ENCODE data around the gene CD46. TPM values are rescaled to one million over a fixed set of nuclear protein-coding genes. Genes with fewer than 3 reads are reported as not detected.

The CD46 gene
- total and polyA plus RNA-seq, 8 donors, result 208 to 342 (median 264) TPM

DNA sequence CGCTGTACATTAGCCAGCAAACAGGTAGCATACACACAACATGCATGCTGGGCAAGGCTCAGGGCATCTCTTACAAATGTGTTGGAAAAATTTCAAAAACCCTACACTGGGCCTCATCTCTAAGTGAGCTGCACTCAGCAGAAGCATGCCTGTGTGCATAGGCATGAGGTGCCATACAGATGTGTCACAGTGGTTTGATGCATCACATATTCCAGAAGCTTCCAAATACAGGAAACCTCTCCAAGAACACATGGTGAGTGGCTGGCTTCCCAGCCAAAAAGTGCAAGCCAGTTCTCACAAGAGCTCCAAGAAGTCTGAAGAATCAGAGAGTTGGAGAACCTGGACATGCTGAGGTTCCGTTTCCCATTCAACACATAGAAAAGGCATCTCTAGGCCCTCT is 58.3 kb downstream of the CD46 start:
- Histone ChIP-seq H3K36me3 (peaks cover 0 to 89% of the 10 kb centered on the region in 2 donors), H3K4me3 (no peak overlapping the region), H3K4me1 (peaks cover 31 to 100% of the 10 kb centered on the region in 2 donors), H3K27me3 (no peaks in the 10 kb centered on the region), H3K27ac (peak overlapping the region in 1 of 2 donors; percentile 87), H3K9me3 (no peaks in the 10 kb centered on the region)
- TF ChIP-seq CTCF (IDR thresholded peaks at IDR 0.05), result no peak
- DNase-seq, result no peak
- intact Hi-C loops (cut with DNase I), result no loop called here
- ATAC-seq, result no peak

GRCh38 chr1:207810606-207811295 is 58.9 kb downstream of the CD46 start:
- Histone ChIP-seq H3K27ac (peak overlapping the region in 1 of 2 donors; percentile 87), H3K27me3 (no peaks in the 10 kb centered on the region), H3K9me3 (no peaks in the 10 kb centered on the region), H3K4me3 (no peak overlapping the region), H3K4me1 (peaks cover 30 to 100% of the 10 kb centered on the region in 2 donors), H3K36me3 (peaks cover 0 to 89% of the 10 kb centered on the region in 2 donors)
- no peak for DNase-seq
- ATAC-seq, result no peak
- intact Hi-C loops (cut with DNase I), result no loop called here
- no peak for TF ChIP-seq CTCF (IDR thresholded peaks at IDR 0.05)

- peaks cover 0 to 91% of the 10 kb centered on the region in 2 donors for H3K36me3 ChIP-seq
- intact Hi-C loops (cut with DNase I), result no loop called here
- no peak overlapping the region for H3K4me3 ChIP-seq
- TF ChIP-seq CTCF (IDR thresholded peaks at IDR 0.05), result no peak
- H3K27ac ChIP-seq, result peak overlapping the region in 1 of 2 donors; percentile 87
- peaks cover 30 to 100% of the 10 kb centered on the region in 2 donors for H3K4me1 ChIP-seq
- ATAC-seq (no peak), DNase-seq (no peak)
- H3K9me3 ChIP-seq, result no peaks in the 10 kb centered on the region
- no peaks in the 10 kb centered on the region for H3K27me3 ChIP-seq
These were observed 59.5 kb downstream of the CD46 start for GRCh38 chr1:207811319-207811718.

GRCh38 chr1:207811920-207812720 is 60.3 kb downstream of the CD46 start:
- DNase-seq (peak in 3 of 4 donors; percentile 25 to 84 (median 76)), ATAC-seq (peak; percentile 74)
- Histone ChIP-seq H3K27ac (peak overlapping the region in 1 of 2 donors; percentile 64), H3K27me3 (no peaks in the 10 kb centered on the region), H3K4me1 (peaks cover 33 to 99% of the 10 kb centered on the region in 2 donors), H3K9me3 (no peaks in the 10 kb centered on the region), H3K36me3 (peaks cover 0 to 88% of the 10 kb centered on the region in 2 donors), H3K4me3 (no peak overlapping the region)
- TF ChIP-seq CTCF (IDR thresholded peaks at IDR 0.05), result peak; percentile 31 to 49
- intact Hi-C loops (cut with DNase I), result no loop called here
